Neural crest cell (in vitro differentiated cells): ENCODE results near the gene MICAL2. TPM values are rescaled to one million over a fixed set of nuclear protein-coding genes. Genes with fewer than 3 reads are reported as not detected.
A peak's percentile ranks its signal among the peaks of the same experiment; 100 is the strongest.

Experiments used
- DNase-seq: peaks from one replicate; pipeline ENCODE4 v3.0.0; 2021; ENCODE audit warnings: low read depth, mixed read lengths, low spot score
- H3K27ac Mint-ChIP-seq: one replicate; pipeline ENCODE4 v1.8.0; 2021; ENCODE audit warnings: mild to moderate bottlenecking, mixed read lengths; ENCODE audit not compliant: unreplicated experiment
- H3K27me3 Mint-ChIP-seq: 2 replicates; pipeline ENCODE4 v1.8.0; 2021; ENCODE audit warnings: low read depth, mild to moderate bottlenecking, mixed read lengths
- H3K36me3 Mint-ChIP-seq: 2 replicates; pipeline ENCODE4 v1.8.0; 2021; ENCODE audit warnings: low read depth, mild to moderate bottlenecking, mixed read lengths
- H3K4me1 Mint-ChIP-seq: 2 replicates; pipeline ENCODE4 v1.8.0; 2021; ENCODE audit warnings: mixed read lengths
- H3K4me3 Mint-ChIP-seq: one replicate; pipeline ENCODE4 v1.8.0; 2021; ENCODE audit warnings: mild to moderate bottlenecking, mixed read lengths
- H3K9me3 Mint-ChIP-seq: 2 replicates; pipeline ENCODE4 v1.8.0; 2021; ENCODE audit warnings: mixed read lengths
- microRNA-seq: library from miRNA; unstranded; fragments of <30 nt; microRNA quantifications from one replicate; pipeline ENCODE4, GENCODE V29; 2020
- total RNA-seq: library from RNA; stranded (reverse); gene quantifications from 2 replicates; pipeline ENCODE4 v1.2.1, GENCODE V29; 2021
- TF ChIP-seq, protein P1 (sequence below): fragments of 200-600 bp; sonication (generic); conservative IDR thresholded peaks from 2 replicates; pipeline ENCODE4 v1.5.0; 2021; ENCODE audit warnings: antibody characterized with exemption, mild to moderate bottlenecking

Gene MICAL2
- total RNA-seq, 1 donor from 2014 or later = 1.1 TPM

GRCh38 chr11:12301379-12301778 is 191.0 kb downstream of the MICAL2 start:
- Mint-ChIP-seq H3K27ac (peak overlapping the region; percentile 68), H3K4me3 (no peak overlapping the region), H3K9me3 (peaks cover 13% of the 10 kb centered on the region), H3K27me3 (no peaks in the 10 kb centered on the region), H3K4me1 (peaks cover 12% of the 10 kb centered on the region), H3K36me3 (no peaks in the 10 kb centered on the region)
- TF ChIP-seq, protein P1, sequence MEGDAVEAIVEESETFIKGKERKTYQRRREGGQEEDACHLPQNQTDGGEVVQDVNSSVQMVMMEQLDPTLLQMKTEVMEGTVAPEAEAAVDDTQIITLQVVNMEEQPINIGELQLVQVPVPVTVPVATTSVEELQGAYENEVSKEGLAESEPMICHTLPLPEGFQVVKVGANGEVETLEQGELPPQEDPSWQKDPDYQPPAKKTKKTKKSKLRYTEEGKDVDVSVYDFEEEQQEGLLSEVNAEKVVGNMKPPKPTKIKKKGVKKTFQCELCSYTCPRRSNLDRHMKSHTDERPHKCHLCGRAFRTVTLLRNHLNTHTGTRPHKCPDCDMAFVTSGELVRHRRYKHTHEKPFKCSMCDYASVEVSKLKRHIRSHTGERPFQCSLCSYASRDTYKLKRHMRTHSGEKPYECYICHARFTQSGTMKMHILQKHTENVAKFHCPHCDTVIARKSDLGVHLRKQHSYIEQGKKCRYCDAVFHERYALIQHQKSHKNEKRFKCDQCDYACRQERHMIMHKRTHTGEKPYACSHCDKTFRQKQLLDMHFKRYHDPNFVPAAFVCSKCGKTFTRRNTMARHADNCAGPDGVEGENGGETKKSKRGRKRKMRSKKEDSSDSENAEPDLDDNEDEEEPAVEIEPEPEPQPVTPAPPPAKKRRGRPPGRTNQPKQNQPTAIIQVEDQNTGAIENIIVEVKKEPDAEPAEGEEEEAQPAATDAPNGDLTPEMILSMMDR = no peak
- no peak for DNase-seq

- no peaks in the 10 kb centered on the region for H3K36me3 Mint-ChIP-seq
- peaks cover 12% of the 10 kb centered on the region for H3K9me3 Mint-ChIP-seq
- DNase-seq = no peak
- peaks cover 12% of the 10 kb centered on the region for H3K4me1 Mint-ChIP-seq
- H3K4me3 Mint-ChIP-seq = no peak overlapping the region
- TF ChIP-seq, protein P1 = no peak
- no peak overlapping the region for H3K27ac Mint-ChIP-seq
- no peaks in the 10 kb centered on the region for H3K27me3 Mint-ChIP-seq
Measured at GRCh38 chr11:12303421-12304149, 193.2 kb downstream of the MICAL2 start.

DNA sequence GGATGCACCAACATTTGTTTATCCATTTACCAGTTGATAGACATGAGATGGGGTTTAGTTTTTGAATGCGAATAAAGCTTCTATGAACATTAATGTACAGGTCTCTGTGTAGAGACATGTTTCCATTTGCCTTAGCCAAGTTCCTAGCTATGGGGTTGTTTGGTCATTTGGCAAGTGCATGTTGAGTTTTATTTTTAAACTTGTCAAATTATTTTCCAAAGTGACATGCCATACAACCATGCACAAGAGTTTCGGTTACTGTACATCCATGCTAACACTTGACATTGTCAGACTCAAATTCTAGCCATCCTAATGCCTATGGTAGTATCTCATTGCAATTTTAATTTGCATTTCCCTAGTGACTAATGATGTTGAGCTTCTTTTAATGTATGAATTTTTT is 196.4 kb downstream of the MICAL2 start:
- TF ChIP-seq, protein P1 = no peak
- DNase-seq = no peak
- H3K9me3 Mint-ChIP-seq = peaks cover 12% of the 10 kb centered on the region
- peaks cover 5% of the 10 kb centered on the region for H3K4me1 Mint-ChIP-seq
- H3K27me3 Mint-ChIP-seq = no peaks in the 10 kb centered on the region
- H3K27ac Mint-ChIP-seq = no peak overlapping the region
- no peak overlapping the region for H3K4me3 Mint-ChIP-seq
- peaks cover 2% of the 10 kb centered on the region for H3K36me3 Mint-ChIP-seq

- H3K36me3 Mint-ChIP-seq = peaks cover 6% of the 10 kb centered on the region
- no peaks in the 10 kb centered on the region for H3K27me3 Mint-ChIP-seq
- DNase-seq = no peak
- H3K27ac Mint-ChIP-seq = no peak overlapping the region
- peaks cover 16% of the 10 kb centered on the region for H3K9me3 Mint-ChIP-seq
- no peak overlapping the region for H3K4me3 Mint-ChIP-seq
- TF ChIP-seq, protein P1 = no peak
- H3K4me1 Mint-ChIP-seq = no peaks in the 10 kb centered on the region
Measured at GRCh38 chr11:12312132-12312531, 201.7 kb downstream of the MICAL2 start.

Small RNA genes lying within 50 kb of the gene (microRNA-seq; reads per million reads assigned to microRNA genes)
- gene MIR6124 = not detected

Other genes starting within 250 kb of the MICAL2 start
- gene DKK3, start 102.0 kb upstream of the MICAL2 start, total RNA-seq = 17.6 and 21.0 TPM in 2 replicates